Stimulated activated CD8-positive, alpha-beta memory T cell treated with anti-CD3 and anti-CD28 coated beads, Interleukin-12 subunit alpha, Interleukin-12 subunit beta, amount 100 ng/mL, for 24 hours (primary cell): Measurements from ENCODE around the gene RECK.
"Not testable (repeated sequence)": the region's sequence is repeated elsewhere in the genome, so short reads cannot be mapped to it uniquely, and the experiment has no call there.

Source experiments
- DNase-seq: peaks from one replicate; pipeline ENCODE4 v3.0.0-alpha.2; 2020; ENCODE audit errors: extremely low read depth

Gene RECK

GRCh38 chr9:36064448-36065037 lies 27.8 kb downstream of the RECK start:
- no peak for DNase-seq

GRCh38 chr9:36074055-36074454 lies 37.3 kb downstream of the RECK start:
- DNase-seq = no peak

- no peak for DNase-seq
Observed at GRCh38 chr9:36074870-36075532, 38.3 kb downstream of the RECK start.

- no peak for DNase-seq
Observed at GRCh38 chr9:36078051-36078450, 41.3 kb downstream of the RECK start.

- DNase-seq = no peak
Observed at GRCh38 chr9:36080519-36080918, 43.8 kb downstream of the RECK start.

GRCh38 chr9:36082931-36083330 lies 46.2 kb downstream of the RECK start:
- no peak for DNase-seq

GRCh38 chr9:36086442-36086841 lies 49.7 kb downstream of the RECK start:
- DNase-seq = no peak

- not testable (repeated sequence) for DNase-seq
Observed at GRCh38 chr9:36087054-36087453, 50.3 kb downstream of the RECK start.

GRCh38 chr9:36088020-36088419 lies 51.3 kb downstream of the RECK start:
- DNase-seq = no peak

GRCh38 chr9:36091026-36091953 lies 54.6 kb downstream of the RECK start:
- DNase-seq = no peak

GRCh38 chr9:36092014-36092413 lies 55.3 kb downstream of the RECK start:
- DNase-seq = no peak

- peak; percentile 10 for DNase-seq
Observed at GRCh38 chr9:36092509-36093215, 55.9 kb downstream of the RECK start.

- DNase-seq = no peak
Observed at GRCh38 chr9:36093384-36093783, 56.7 kb downstream of the RECK start.

- no peak for DNase-seq
Observed at GRCh38 chr9:36099718-36100117, 63.0 kb downstream of the RECK start.

GRCh38 chr9:36100532-36100931 lies 63.8 kb downstream of the RECK start:
- no peak for DNase-seq

GRCh38 chr9:36101916-36102741 lies 65.4 kb downstream of the RECK start:
- no peak for DNase-seq

GRCh38 chr9:36102742-36103495 lies 66.2 kb downstream of the RECK start:
- DNase-seq = peak; percentile 81

GRCh38 chr9:36109071-36109470 lies 72.4 kb downstream of the RECK start:
- no peak for DNase-seq

- no peak for DNase-seq
Observed at GRCh38 chr9:36110434-36110833, 73.7 kb downstream of the RECK start.

GRCh38 chr9:36112516-36112915 lies 75.8 kb downstream of the RECK start:
- DNase-seq = no peak
